H9 (cell line): ENCODE measurements around the gene SLC22A17. TPM values are rescaled to one million over a fixed set of nuclear protein-coding genes. Genes with fewer than 3 reads are reported as not detected.

Source experiments
- DNase-seq: peaks from one replicate; pipeline ENCODE4 v3.0.0-alpha.2; 2017
- H2AFZ ChIP-seq: one replicate; pipeline ENCODE4 v1.6.1; 2013; ENCODE audit warnings: mild to moderate bottlenecking, low read length, control low read depth, moderate library complexity
- H2AK5ac ChIP-seq: 2 replicates; pipeline ENCODE4 v1.6.1; 2013; ENCODE audit warnings: low read length, control low read depth, mixed read lengths; ENCODE audit not compliant: insufficient read length
- H2BK120ac ChIP-seq: one replicate; pipeline ENCODE4 v1.6.1; 2013; ENCODE audit warnings: low read depth, mild to moderate bottlenecking, low read length, control low read depth, inconsistent platforms; ENCODE audit not compliant: poor library complexity, severe bottlenecking
- H2BK12ac ChIP-seq: 2 replicates; pipeline ENCODE4 v1.6.1; 2013; ENCODE audit warnings: low read length, control low read depth, mixed read lengths, low read depth; ENCODE audit not compliant: insufficient read length
- H2BK15ac ChIP-seq: 2 replicates; pipeline ENCODE4 v1.6.1; 2013; ENCODE audit warnings: low read depth, low read length, control low read depth
- H2BK20ac ChIP-seq: one replicate; pipeline ENCODE4 v1.6.1; 2013; ENCODE audit warnings: low read depth, mild to moderate bottlenecking, low read length, control low read depth, inconsistent platforms; ENCODE audit not compliant: poor library complexity, severe bottlenecking
- H2BK5ac ChIP-seq: 2 replicates; pipeline ENCODE4 v1.6.1; 2013; ENCODE audit warnings: low read length, control low read depth, mixed read lengths; ENCODE audit not compliant: insufficient read length
- H3K14ac ChIP-seq: 2 replicates; pipeline ENCODE4 v1.6.1; 2013; ENCODE audit warnings: low read length, control low read depth; ENCODE audit not compliant: insufficient read depth
- H3K18ac ChIP-seq: 2 replicates; pipeline ENCODE4 v1.6.1; 2013; ENCODE audit warnings: low read depth, mild to moderate bottlenecking, mixed read lengths, low read length, control low read depth; ENCODE audit not compliant: insufficient read length
- H3K23ac ChIP-seq: 2 replicates; pipeline ENCODE4 v1.6.1; 2013; ENCODE audit warnings: low read length, control low read depth, mixed read lengths, low read depth; ENCODE audit not compliant: insufficient read length
- H3K23me2 ChIP-seq: 2 replicates; pipeline ENCODE4 v1.6.1; 2013; ENCODE audit warnings: low read depth, mild to moderate bottlenecking, mixed read lengths, low read length, control low read depth; ENCODE audit not compliant: insufficient read length, poor library complexity, severe bottlenecking
- H3K27ac ChIP-seq: 2 replicates; pipeline ENCODE4 v1.5.1; 2013; ENCODE audit warnings: low read length, control low read depth, mixed read lengths, low read depth; ENCODE audit not compliant: insufficient read length
- H3K27me3 ChIP-seq: 2 replicates; pipeline ENCODE4 v1.6.1; 2013; ENCODE audit warnings: low read length, control low read depth, inconsistent platforms; ENCODE audit not compliant: insufficient read depth
- H3K4ac ChIP-seq: 2 replicates; pipeline ENCODE4 v1.6.1; 2013; ENCODE audit warnings: low read depth, mild to moderate bottlenecking, control low read depth, inconsistent platforms, low read length, moderate library complexity
- H3K4me1 ChIP-seq: 2 replicates; pipeline ENCODE4 v1.6.1; 2013; ENCODE audit warnings: low read length, control low read depth, inconsistent platforms; ENCODE audit not compliant: insufficient read depth
- H3K4me2 ChIP-seq: 2 replicates; pipeline ENCODE4 v1.6.1; 2013; ENCODE audit warnings: low read length, control low read depth, mixed read lengths; ENCODE audit not compliant: insufficient read length, insufficient read depth
- H3K56ac ChIP-seq: 2 replicates; pipeline ENCODE4 v1.6.1; 2013; ENCODE audit warnings: low read depth, mild to moderate bottlenecking, mixed read lengths, low read length, control low read depth; ENCODE audit not compliant: insufficient read length
- H3K79me1 ChIP-seq: 2 replicates; pipeline ENCODE4 v1.6.1; 2013; ENCODE audit warnings: low read depth, mild to moderate bottlenecking, moderate library complexity, low read length, control low read depth, inconsistent platforms; ENCODE audit not compliant: insufficient read depth, poor library complexity, severe bottlenecking
- H3K79me2 ChIP-seq: 2 replicates; pipeline ENCODE4 v1.6.1; 2013; ENCODE audit warnings: low read length, control low read depth, inconsistent platforms; ENCODE audit not compliant: insufficient read depth
- H3K9ac ChIP-seq: 2 replicates; pipeline ENCODE4 v1.6.1; 2013; ENCODE audit warnings: low read length, control low read depth, mixed read lengths; ENCODE audit not compliant: insufficient read length; ENCODE audit errors: extremely low read depth
- H3K9me3 ChIP-seq: one replicate; pipeline ENCODE4 v1.6.1; 2013; ENCODE audit warnings: low read depth, low read length, inconsistent platforms; ENCODE audit not compliant: control insufficient read depth
- H3T11ph ChIP-seq: one replicate; pipeline ENCODE4 v1.6.1; 2013; ENCODE audit warnings: mild to moderate bottlenecking, low read length, control low read depth, inconsistent platforms
- H4K20me1 ChIP-seq: one replicate; pipeline ENCODE4 v1.6.1; 2013; ENCODE audit not compliant: control insufficient read depth, insufficient read length, insufficient read depth
- H4K5ac ChIP-seq: 2 replicates; pipeline ENCODE4 v1.6.1; 2013; ENCODE audit warnings: low read depth, mild to moderate bottlenecking, mixed read lengths, low read length, control low read depth; ENCODE audit not compliant: insufficient read length
- H4K8ac ChIP-seq: replicated peaks from 2 replicates; pipeline ENCODE4 v1.6.1; 2013; ENCODE audit warnings: low read length, control low read depth, mixed read lengths, low read depth; ENCODE audit not compliant: insufficient read length
- H4K91ac ChIP-seq: 2 replicates; pipeline ENCODE4 v1.6.1; 2013; ENCODE audit warnings: low read depth, mild to moderate bottlenecking, moderate library complexity, mixed read lengths, low read length, control low read depth; ENCODE audit not compliant: insufficient read length
- H3K27ac Mint-ChIP-seq, 3 experiments: 2 replicates in 2 of 3; 3 replicates in 1 of 3; pipeline ENCODE4 v1.8.0; 2020 to 2021; ENCODE audit warnings: mixed read lengths in 3 of 3, mild to moderate bottlenecking in 1 of 3, moderate library complexity in 1 of 3
- H3K27me3 Mint-ChIP-seq: 2 replicates; pipeline ENCODE4 v1.8.0; 2021; ENCODE audit warnings: low read depth, mild to moderate bottlenecking, moderate library complexity, mixed read lengths
- H3K36me3 Mint-ChIP-seq, 3 experiments: 2 replicates in 2 of 3; 3 replicates in 1 of 3; pipeline ENCODE4 v1.8.0; 2020 to 2021; ENCODE audit warnings: low read depth in 3 of 3, mixed read lengths in 3 of 3; ENCODE audit not compliant: insufficient read depth in 1 of 3
- H3K4me1 Mint-ChIP-seq, 2 experiments: 2 replicates each; pipeline ENCODE4 v1.8.0; 2020; ENCODE audit warnings: mixed read lengths in 2 of 2
- H3K4me3 Mint-ChIP-seq, 2 experiments: 2 replicates in 1 of 2; 3 replicates in 1 of 2; pipeline ENCODE4 v1.8.0; 2020 to 2021; ENCODE audit warnings: mild to moderate bottlenecking in 2 of 2, mixed read lengths in 2 of 2, moderate library complexity in 1 of 2
- H3K9me3 Mint-ChIP-seq, 2 experiments: 2 replicates in 1 of 2; 3 replicates in 1 of 2; pipeline ENCODE4 v1.8.0; 2020; ENCODE audit warnings: mild to moderate bottlenecking in 2 of 2, mixed read lengths in 2 of 2, moderate library complexity in 1 of 2
- WGBS: extraction: QIAGEN DNeasy Blood & Tissue Kit; methylation state at CpG from one replicate; pipeline ENCODE4 v1.1.7; 2013; ENCODE audit warnings: missing lambda C conversion rate, low lambda C conversion rate, mixed read lengths; ENCODE audit not compliant: insufficient read length; ENCODE audit errors: extremely low coverage; 5-methylcytosine and 5-hydroxymethylcytosine counted together
- total RNA-seq: library from RNA; stranded (reverse); gene quantifications from 2 replicates; pipeline ENCODE4 v1.2.1, GENCODE V29; 2021
- TF ChIP-seq, protein P1 (sequence below): fragments of 200-600 bp; sonication (generic); conservative IDR thresholded peaks from 3 replicates; pipeline ENCODE4 v1.8.0; 2021; ENCODE audit warnings: antibody characterized with exemption, mild to moderate bottlenecking

Gene SLC22A17
- total RNA-seq, 1 experiment from 2014 or later = 33.0 TPM

DNA sequence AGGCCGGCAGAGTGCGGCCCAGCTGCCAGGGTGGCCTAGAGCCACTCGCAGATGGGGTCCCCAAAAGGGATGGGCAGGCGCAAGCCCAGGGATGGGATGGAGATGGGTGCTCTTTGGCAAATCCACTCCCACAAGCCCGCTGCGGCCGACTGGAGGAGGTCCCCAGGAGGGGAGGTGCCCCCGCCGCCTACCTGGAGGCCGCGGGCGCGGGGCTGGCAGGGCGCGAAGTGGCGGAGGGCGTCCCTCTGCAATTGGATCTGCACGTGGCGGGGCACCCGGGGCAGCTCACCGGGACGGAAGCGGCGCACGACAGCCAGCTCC lies 50.8 kb downstream of the SLC22A17 start:
- Histone ChIP-seq H3K4me1 (no peaks in the 10 kb centered on the region), H3K56ac (no peak overlapping the region), H3K4me2 (peak overlapping the region; percentile 88), H3T11ph (no peak overlapping the region), H2AFZ (no peak overlapping the region), H2BK5ac (no peak overlapping the region), H4K8ac (no peak overlapping the region), H2BK15ac (no peak overlapping the region), H3K79me1 (no peaks in the 10 kb centered on the region), H3K27ac (no peak overlapping the region), H3K27me3 (peaks cover 8% of the 10 kb centered on the region; the same call in 1 of the 2 replicates), H2AK5ac (no peak overlapping the region), H4K91ac (no peak overlapping the region), H3K79me2 (no peaks in the 10 kb centered on the region), H3K18ac (peak overlapping the region; percentile 67), H3K23ac (no peak overlapping the region), H3K9me3 (no peaks in the 10 kb centered on the region), H4K5ac (no peak overlapping the region), H3K14ac (no peak overlapping the region), H3K23me2 (peaks cover 21% of the 10 kb centered on the region), H2BK120ac (no peak overlapping the region), H3K4ac (no peak overlapping the region), H2BK12ac (no peak overlapping the region), H4K20me1 (no peaks in the 10 kb centered on the region), H3K9ac (no peak overlapping the region), H2BK20ac (no peak overlapping the region)
- Mint-ChIP-seq H3K36me3 (peaks cover 0 to 10% (median 0%) of the 10 kb centered on the region in 3 experiments; a peak in 1 of 7 replicates), H3K4me3 (peak overlapping the region; percentile 79 to 86), H3K9me3 (no peaks in the 10 kb centered on the region), H3K27ac (peak overlapping the region in 2 of 3 experiments; percentile 40 to 78; a peak in 1 of 7 replicates), H3K4me1 (peaks cover 16 to 24% of the 10 kb centered on the region in 2 experiments), H3K27me3 (peaks cover 58% of the 10 kb centered on the region)
- TF ChIP-seq, protein P1, sequence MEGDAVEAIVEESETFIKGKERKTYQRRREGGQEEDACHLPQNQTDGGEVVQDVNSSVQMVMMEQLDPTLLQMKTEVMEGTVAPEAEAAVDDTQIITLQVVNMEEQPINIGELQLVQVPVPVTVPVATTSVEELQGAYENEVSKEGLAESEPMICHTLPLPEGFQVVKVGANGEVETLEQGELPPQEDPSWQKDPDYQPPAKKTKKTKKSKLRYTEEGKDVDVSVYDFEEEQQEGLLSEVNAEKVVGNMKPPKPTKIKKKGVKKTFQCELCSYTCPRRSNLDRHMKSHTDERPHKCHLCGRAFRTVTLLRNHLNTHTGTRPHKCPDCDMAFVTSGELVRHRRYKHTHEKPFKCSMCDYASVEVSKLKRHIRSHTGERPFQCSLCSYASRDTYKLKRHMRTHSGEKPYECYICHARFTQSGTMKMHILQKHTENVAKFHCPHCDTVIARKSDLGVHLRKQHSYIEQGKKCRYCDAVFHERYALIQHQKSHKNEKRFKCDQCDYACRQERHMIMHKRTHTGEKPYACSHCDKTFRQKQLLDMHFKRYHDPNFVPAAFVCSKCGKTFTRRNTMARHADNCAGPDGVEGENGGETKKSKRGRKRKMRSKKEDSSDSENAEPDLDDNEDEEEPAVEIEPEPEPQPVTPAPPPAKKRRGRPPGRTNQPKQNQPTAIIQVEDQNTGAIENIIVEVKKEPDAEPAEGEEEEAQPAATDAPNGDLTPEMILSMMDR = no peak
- WGBS = no CpG with 5 or more reads among the region's 25 CpGs
- no peak for DNase-seq
